Measurements from ENCODE around the gene GPD2.

Gene GPD2

GRCh38 chr2:156517419-156517818 is 81.2 kb downstream of the GPD2 start:
- Histone ChIP-seq H3K27me3 (replicated peaks; ENCODE audit: insufficient read depth, low read length) (no peaks in the 10 kb centered on the region), H3K4me1 (ENCODE audit: low read length) (no peaks in the 10 kb centered on the region), H3K36me3 (replicated peaks; ENCODE audit: insufficient read depth, low read length) (no peaks in the 10 kb centered on the region)

DNA sequence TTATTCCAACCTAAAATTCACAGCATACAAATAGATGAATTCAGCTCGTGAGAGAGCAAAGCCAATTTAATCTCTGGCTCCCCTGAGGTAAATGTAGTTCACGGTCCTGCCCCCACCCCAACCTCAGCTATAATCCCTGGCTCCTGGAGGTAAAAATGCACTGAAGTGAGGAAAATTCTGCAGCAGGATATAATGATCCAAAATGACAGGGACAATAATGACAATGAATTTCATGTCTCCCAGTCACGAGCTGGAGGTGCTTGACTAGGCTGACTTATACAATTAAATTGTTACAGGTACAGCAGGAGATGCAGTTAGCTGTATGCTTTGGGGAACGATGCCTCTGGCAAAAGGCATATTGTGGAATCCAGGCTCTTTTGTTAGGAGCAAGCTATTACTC is 82.0 kb downstream of the GPD2 start:
- no peak overlapping the region for H3K27ac ChIP-seq (ENCODE audit: low read length)
- H3K79me2 ChIP-seq (ENCODE audit: low read length) = no peaks in the 10 kb centered on the region
- no peak overlapping the region for H2AFZ ChIP-seq (ENCODE audit: low read length)
- H3F3A ChIP-seq (ENCODE audit: insufficient read depth, low read length) = no peaks in the 10 kb centered on the region
- no peak overlapping the region for H3K4me3 ChIP-seq (ENCODE audit: low read length)
- H3K4me2 ChIP-seq (ENCODE audit: low read depth, low read length) = no peak overlapping the region
- H4K20me1 ChIP-seq (ENCODE audit: insufficient read depth, low read length) = no peaks in the 10 kb centered on the region
- no peaks in the 10 kb centered on the region for H3K4me1 ChIP-seq (ENCODE audit: low read length)
- TF ChIP-seq EZH2 (optimal IDR thresholded peaks at IDR 0.05; ENCODE audit: low read depth, low read length) = no peak
- no peak for TF ChIP-seq EZH2phosphoT487 (IDR thresholded peaks at IDR 0.05; ENCODE audit: low read length)
- TF ChIP-seq, protein P1, sequence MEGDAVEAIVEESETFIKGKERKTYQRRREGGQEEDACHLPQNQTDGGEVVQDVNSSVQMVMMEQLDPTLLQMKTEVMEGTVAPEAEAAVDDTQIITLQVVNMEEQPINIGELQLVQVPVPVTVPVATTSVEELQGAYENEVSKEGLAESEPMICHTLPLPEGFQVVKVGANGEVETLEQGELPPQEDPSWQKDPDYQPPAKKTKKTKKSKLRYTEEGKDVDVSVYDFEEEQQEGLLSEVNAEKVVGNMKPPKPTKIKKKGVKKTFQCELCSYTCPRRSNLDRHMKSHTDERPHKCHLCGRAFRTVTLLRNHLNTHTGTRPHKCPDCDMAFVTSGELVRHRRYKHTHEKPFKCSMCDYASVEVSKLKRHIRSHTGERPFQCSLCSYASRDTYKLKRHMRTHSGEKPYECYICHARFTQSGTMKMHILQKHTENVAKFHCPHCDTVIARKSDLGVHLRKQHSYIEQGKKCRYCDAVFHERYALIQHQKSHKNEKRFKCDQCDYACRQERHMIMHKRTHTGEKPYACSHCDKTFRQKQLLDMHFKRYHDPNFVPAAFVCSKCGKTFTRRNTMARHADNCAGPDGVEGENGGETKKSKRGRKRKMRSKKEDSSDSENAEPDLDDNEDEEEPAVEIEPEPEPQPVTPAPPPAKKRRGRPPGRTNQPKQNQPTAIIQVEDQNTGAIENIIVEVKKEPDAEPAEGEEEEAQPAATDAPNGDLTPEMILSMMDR (IDR thresholded peaks at IDR 0.05; ENCODE audit: low read length) = no peak
- no peaks in the 10 kb centered on the region for H3K27me3 ChIP-seq (replicated peaks; ENCODE audit: insufficient read depth, low read length)
- H3K9me2 ChIP-seq (replicated peaks; ENCODE audit: insufficient read depth, low read length) = no peaks in the 10 kb centered on the region
- no peaks in the 10 kb centered on the region for H3K36me3 ChIP-seq (replicated peaks; ENCODE audit: insufficient read depth, low read length)
- DNase-seq = no peak
- H3K9me3 ChIP-seq (replicated peaks; ENCODE audit: insufficient read depth, low read length) = no peaks in the 10 kb centered on the region
- no peak overlapping the region for H3K9ac ChIP-seq (ENCODE audit: low read length)

More at GRCh38 chr2:156517419-156517818, 81.2 kb downstream of the GPD2 start:
- H3K4me2 ChIP-seq (ENCODE audit: low read depth, low read length) = no peak overlapping the region
- no peak overlapping the region for H2AFZ ChIP-seq (ENCODE audit: low read length)
- DNase-seq = no peak
- no peak overlapping the region for H3K27ac ChIP-seq (ENCODE audit: low read length)
- H3F3A ChIP-seq (ENCODE audit: insufficient read depth, low read length) = no peaks in the 10 kb centered on the region
- H4K20me1 ChIP-seq (ENCODE audit: insufficient read depth, low read length) = no peaks in the 10 kb centered on the region
- TF ChIP-seq, protein P1 (IDR thresholded peaks at IDR 0.05; ENCODE audit: low read length) = no peak
- no peak for TF ChIP-seq EZH2phosphoT487 (IDR thresholded peaks at IDR 0.05; ENCODE audit: low read length)
- TF ChIP-seq EZH2 (optimal IDR thresholded peaks at IDR 0.05; ENCODE audit: low read depth, low read length) = no peak
- no peak overlapping the region for H3K4me3 ChIP-seq (ENCODE audit: low read length)
- no peaks in the 10 kb centered on the region for H3K9me2 ChIP-seq (replicated peaks; ENCODE audit: insufficient read depth, low read length)
- H3K79me2 ChIP-seq (ENCODE audit: low read length) = no peaks in the 10 kb centered on the region
- no peak overlapping the region for H3K9ac ChIP-seq (ENCODE audit: low read length)
- no peaks in the 10 kb centered on the region for H3K9me3 ChIP-seq (replicated peaks; ENCODE audit: insufficient read depth, low read length)

- H3K9me3 ChIP-seq (replicated peaks; ENCODE audit: insufficient read depth, low read length) = no peaks in the 10 kb centered on the region
- no peaks in the 10 kb centered on the region for H3K9me2 ChIP-seq (replicated peaks; ENCODE audit: insufficient read depth, low read length)
- no peaks in the 10 kb centered on the region for H4K20me1 ChIP-seq (ENCODE audit: insufficient read depth, low read length)
- DNase-seq = no peak
- H3F3A ChIP-seq (ENCODE audit: insufficient read depth, low read length) = no peaks in the 10 kb centered on the region
- H3K9ac ChIP-seq (ENCODE audit: low read length) = no peak overlapping the region
- no peaks in the 10 kb centered on the region for H3K4me1 ChIP-seq (ENCODE audit: low read length)
- no peaks in the 10 kb centered on the region for H3K36me3 ChIP-seq (replicated peaks; ENCODE audit: insufficient read depth, low read length)
- no peaks in the 10 kb centered on the region for H3K79me2 ChIP-seq (ENCODE audit: low read length)
- H3K4me2 ChIP-seq (ENCODE audit: low read depth, low read length) = no peak overlapping the region
- H2AFZ ChIP-seq (ENCODE audit: low read length) = no peak overlapping the region
- TF ChIP-seq EZH2 (optimal IDR thresholded peaks at IDR 0.05; ENCODE audit: low read depth, low read length) (no peak), EZH2phosphoT487 (IDR thresholded peaks at IDR 0.05; ENCODE audit: low read length) (no peak)
- TF ChIP-seq, protein P1 (IDR thresholded peaks at IDR 0.05; ENCODE audit: low read length) = no peak
- no peak overlapping the region for H3K4me3 ChIP-seq (ENCODE audit: low read length)
- no peaks in the 10 kb centered on the region for H3K27me3 ChIP-seq (replicated peaks; ENCODE audit: insufficient read depth, low read length)
- H3K27ac ChIP-seq (ENCODE audit: low read length) = no peak overlapping the region
Observed at GRCh38 chr2:156522864-156523440, 86.8 kb downstream of the GPD2 start.

Data from MM.1S (cell line).